HFF-Myc (cell line): ENCODE measurements around the gene ZNF831.

Experiments used
- DNase-seq: peaks from one replicate; pipeline ENCODE4 v3.0.0-alpha.2; 2011; ENCODE audit warnings: low read depth; ENCODE audit errors: extremely low read depth
- H3K4me3 ChIP-seq: replicated peaks from 2 replicates; pipeline ENCODE4 v1.5.1; 2011; ENCODE audit warnings: low read depth, mild to moderate bottlenecking, control low read depth, low read length
- TF ChIP-seq, protein P1 (sequence below): IDR thresholded peaks from 2 replicates; pipeline ENCODE4 v1.5.1; 2012; ENCODE audit warnings: mild to moderate bottlenecking, low read depth, low read length, control low read depth; ENCODE audit errors: missing control alignments

ZNF831 gene

DNA sequence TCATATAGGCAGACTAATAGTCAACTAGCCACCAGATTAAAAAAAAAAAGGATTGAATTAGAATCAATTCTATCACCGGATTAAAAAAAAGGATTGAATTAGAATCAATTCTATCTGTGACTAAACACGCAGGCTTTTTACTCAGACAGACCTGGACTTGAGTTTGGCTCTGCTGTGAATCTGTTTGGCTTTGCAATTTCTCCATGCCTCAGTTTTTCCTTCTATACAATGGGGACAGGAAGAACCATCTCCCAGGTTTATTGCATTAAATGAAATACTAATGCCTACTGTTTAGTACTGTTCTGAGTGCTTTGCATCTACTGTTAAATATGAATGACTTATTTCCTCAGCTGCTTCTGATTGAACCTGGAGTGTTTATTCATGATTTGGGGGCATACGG is 106.8 kb downstream of the ZNF831 start:
- DNase-seq, result no peak
- H3K4me3 ChIP-seq, result no peak overlapping the region
- TF ChIP-seq, protein P1, sequence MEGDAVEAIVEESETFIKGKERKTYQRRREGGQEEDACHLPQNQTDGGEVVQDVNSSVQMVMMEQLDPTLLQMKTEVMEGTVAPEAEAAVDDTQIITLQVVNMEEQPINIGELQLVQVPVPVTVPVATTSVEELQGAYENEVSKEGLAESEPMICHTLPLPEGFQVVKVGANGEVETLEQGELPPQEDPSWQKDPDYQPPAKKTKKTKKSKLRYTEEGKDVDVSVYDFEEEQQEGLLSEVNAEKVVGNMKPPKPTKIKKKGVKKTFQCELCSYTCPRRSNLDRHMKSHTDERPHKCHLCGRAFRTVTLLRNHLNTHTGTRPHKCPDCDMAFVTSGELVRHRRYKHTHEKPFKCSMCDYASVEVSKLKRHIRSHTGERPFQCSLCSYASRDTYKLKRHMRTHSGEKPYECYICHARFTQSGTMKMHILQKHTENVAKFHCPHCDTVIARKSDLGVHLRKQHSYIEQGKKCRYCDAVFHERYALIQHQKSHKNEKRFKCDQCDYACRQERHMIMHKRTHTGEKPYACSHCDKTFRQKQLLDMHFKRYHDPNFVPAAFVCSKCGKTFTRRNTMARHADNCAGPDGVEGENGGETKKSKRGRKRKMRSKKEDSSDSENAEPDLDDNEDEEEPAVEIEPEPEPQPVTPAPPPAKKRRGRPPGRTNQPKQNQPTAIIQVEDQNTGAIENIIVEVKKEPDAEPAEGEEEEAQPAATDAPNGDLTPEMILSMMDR, result no peak

DNA sequence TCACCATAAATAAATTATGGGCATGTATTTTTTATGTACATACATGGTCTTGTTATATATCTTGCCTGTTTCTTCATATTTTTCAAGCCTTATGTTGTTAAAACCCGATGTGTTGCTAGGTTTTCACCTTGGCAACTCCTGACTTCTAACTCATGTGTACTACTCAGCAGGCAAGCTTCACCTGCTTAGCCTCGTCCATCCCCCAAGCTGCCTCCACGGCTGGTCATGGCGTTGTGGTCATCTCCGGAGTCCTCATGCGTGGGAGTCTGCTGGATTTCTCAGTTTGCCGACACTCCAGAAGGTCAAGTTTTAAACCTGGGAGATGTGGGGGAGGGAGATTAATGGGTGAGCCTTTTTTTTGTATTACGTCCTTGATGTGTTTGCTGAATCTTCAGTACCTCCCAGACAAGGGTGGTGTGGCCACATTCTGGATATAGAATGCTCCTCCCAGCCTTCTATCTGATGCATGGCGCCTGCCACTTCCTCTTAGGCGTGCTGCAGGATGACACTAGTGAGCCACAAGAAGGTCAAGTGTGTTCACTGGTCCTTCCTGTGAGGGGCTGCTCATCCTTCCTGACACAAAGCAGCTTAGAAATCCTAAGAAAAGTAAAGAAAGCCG is 110.2 kb downstream of the ZNF831 start:
- no peak overlapping the region for H3K4me3 ChIP-seq
- no peak for DNase-seq
- TF ChIP-seq, protein P1, result no peak

DNA sequence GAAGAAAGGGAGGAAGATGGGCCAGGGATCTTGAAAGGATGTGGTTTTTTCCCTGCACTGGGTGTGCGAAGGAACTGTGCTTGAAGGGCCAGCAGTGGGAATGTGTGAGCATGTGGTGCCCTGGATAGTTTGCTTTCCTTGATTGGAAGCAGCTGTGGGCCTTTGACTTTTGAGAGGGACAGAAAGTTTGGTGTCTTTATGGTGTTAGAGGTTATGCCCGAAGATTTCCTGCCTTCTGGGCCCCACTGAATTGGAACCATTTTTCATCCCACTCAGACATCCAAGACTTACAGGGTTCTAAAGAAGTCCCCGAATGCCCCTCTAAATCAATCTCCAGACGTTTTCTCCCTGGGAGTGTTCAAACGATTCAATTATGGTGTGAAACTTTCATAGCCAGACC is 113.3 kb downstream of the ZNF831 start:
- DNase-seq, result peak; percentile 11
- TF ChIP-seq, protein P1, result no peak
- H3K4me3 ChIP-seq, result no peak overlapping the region

- H3K4me3 ChIP-seq, result no peak overlapping the region
- DNase-seq, result no peak
- TF ChIP-seq, protein P1, result no peak
Measured at GRCh38 chr20:59284470-59284869, 120.8 kb downstream of the ZNF831 start.

- TF ChIP-seq, protein P1, result no peak
- H3K4me3 ChIP-seq, result no peak overlapping the region
- DNase-seq, result no peak
Measured at GRCh38 chr20:59289994-59290393, 126.4 kb downstream of the ZNF831 start.

GRCh38 chr20:59291740-59292383 is 128.2 kb downstream of the ZNF831 start:
- TF ChIP-seq, protein P1, result no peak
- DNase-seq, result no peak

More at GRCh38 chr20:59291740-59292383, 128.2 kb downstream of the ZNF831 start:
- no peak overlapping the region for H3K4me3 ChIP-seq
